Measurements from ENCODE around the gene NKAIN2. TPM values are rescaled to one million over a fixed set of nuclear protein-coding genes. Genes with fewer than 3 reads are reported as not detected.

The NKAIN2 gene
- total RNA-seq, 2 donors from 2014 or later = not detected

DNA sequence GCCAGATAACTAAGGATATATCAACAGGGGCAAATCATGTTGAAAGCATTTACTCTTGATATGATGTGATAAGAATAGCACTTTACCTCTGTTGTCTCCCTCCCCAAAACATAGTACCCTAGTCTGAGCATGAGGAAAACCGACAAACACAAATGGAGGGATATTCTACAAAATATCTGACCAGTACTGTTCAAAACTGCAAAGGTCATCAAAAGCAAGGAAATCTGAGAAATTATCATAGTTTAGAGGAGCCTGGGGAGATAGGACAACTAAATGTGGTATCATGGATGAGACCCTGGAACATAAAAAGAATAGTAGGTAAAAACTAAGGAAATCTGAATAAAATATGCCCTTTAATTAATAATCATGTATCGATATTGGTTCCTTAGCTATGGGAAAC is 675.2 kb downstream of the NKAIN2 start:
- ATAC-seq (replicated peaks) = no peak
- H3K9me3 Mint-ChIP-seq = no peaks in the 10 kb centered on the region
- no peaks in the 10 kb centered on the region for H3K36me3 Mint-ChIP-seq (ENCODE audit: low read depth)
- H3K4me1 Mint-ChIP-seq = no peaks in the 10 kb centered on the region
- H3K27ac Mint-ChIP-seq = no peak overlapping the region
- H3K4me3 Mint-ChIP-seq = no peak overlapping the region
- H3K27me3 Mint-ChIP-seq = no peaks in the 10 kb centered on the region

DNA sequence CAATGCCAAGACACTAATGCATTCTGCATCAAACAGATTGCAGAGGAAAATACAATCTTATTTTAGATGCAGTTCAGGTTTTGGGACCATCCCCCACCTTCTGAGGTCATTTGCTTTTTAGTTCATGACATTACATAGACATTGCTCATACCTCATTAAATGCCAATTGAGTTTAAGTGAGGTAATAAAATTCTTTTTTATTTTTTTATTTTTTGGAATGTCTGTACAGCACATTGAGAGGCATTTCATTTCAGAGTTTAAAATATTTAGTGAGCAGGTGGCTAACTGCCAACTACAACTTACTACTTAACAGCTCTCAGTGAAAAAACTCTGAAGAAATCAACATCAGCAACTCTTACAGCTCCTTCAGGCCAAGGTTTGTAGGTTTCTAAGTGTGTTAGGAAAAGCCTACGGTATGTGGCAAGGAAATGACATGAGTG is 676.3 kb downstream of the NKAIN2 start:
- Mint-ChIP-seq H3K9me3 (no peaks in the 10 kb centered on the region), H3K27ac (no peak overlapping the region), H3K36me3 (ENCODE audit: low read depth) (no peaks in the 10 kb centered on the region), H3K4me1 (no peaks in the 10 kb centered on the region), H3K4me3 (no peak overlapping the region), H3K27me3 (no peaks in the 10 kb centered on the region)
- ATAC-seq (replicated peaks) = no peak

DNA sequence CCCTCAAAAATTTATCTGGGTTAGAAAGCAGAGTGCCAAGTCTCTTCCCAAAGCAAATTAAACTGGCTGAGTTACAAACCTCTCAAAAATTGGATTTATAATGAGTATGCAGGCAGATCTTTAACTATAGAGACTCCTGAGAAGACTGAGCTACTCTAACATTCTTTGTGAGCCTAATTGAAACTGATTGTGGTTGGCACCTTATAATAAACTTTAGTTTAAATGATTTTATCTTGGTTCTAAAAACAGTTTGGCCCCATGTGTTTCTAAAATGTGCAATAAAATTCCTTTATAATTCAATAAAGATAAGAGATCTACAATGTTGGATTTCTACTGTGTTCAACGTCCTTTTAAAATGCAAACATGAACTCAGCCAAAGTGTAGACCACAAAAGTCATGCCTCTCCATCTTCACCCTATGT is 678.4 kb downstream of the NKAIN2 start:
- no peak overlapping the region for H3K27ac Mint-ChIP-seq
- H3K27me3 Mint-ChIP-seq = no peaks in the 10 kb centered on the region
- H3K9me3 Mint-ChIP-seq = no peaks in the 10 kb centered on the region
- no peaks in the 10 kb centered on the region for H3K36me3 Mint-ChIP-seq (ENCODE audit: low read depth)
- no peaks in the 10 kb centered on the region for H3K4me1 Mint-ChIP-seq
- ATAC-seq (replicated peaks) = no peak
- no peak overlapping the region for H3K4me3 Mint-ChIP-seq

DNA sequence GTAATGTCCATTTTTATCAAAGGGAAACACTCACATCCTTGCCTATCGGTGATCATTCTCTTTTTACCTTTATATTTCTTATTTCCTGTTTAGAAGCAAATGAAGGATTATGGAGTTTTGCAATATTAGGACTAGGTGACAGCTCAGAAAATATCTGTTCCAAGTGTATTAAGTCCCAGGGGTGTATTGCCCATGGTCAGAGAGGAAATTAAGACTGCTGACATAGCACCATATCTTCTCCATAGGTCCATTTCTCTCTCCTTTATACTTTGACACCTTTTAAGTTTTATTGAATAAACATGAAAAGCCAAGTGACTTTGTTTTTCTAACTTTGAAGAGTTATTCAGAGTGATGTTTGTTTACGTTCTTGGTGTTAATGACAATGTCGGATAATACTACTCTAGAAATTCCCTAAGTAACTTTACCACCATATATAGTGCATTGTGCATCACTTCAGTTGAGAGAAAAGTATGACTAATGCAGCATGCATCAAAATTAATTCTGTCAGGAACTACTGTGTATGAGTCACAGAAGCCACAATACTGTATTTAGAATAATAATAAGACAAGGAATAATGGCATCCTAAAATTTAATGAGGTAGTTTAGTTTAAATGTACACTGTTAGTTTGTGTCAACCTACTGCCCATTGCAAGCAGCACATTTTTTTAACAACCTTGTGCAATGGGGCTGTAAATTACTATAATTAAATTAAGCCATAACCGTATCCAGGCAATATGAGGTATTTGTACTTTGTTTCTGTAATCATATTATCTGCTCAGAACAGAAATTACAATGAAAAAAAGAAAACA is 684.2 kb downstream of the NKAIN2 start:
- Mint-ChIP-seq H3K4me1 (no peaks in the 10 kb centered on the region), H3K27ac (no peak overlapping the region), H3K4me3 (no peak overlapping the region), H3K27me3 (no peaks in the 10 kb centered on the region), H3K9me3 (no peaks in the 10 kb centered on the region), H3K36me3 (ENCODE audit: low read depth) (no peaks in the 10 kb centered on the region)
- no peak for ATAC-seq (replicated peaks)

DNA sequence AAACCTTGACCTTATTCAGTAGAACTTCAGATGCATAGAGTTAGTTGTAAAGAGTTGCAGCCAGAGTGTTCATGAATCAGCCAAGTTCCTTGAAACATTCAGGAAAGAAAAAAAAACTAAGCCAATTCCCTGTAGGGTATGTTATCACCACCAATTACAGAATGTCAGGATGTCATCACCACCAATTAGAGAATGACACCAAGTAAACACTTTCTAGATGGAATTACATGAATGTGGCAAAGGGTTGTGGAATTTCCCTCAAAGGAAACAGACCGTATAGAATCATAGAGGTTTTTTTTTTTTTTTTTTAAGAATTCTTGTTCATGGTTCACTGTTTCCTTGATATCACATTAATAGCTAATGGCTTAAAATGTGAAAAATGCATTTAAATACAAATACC is 686.5 kb downstream of the NKAIN2 start:
- H3K27ac Mint-ChIP-seq = no peak overlapping the region
- no peaks in the 10 kb centered on the region for H3K36me3 Mint-ChIP-seq (ENCODE audit: low read depth)
- no peak for ATAC-seq (replicated peaks)
- no peaks in the 10 kb centered on the region for H3K27me3 Mint-ChIP-seq
- no peaks in the 10 kb centered on the region for H3K4me1 Mint-ChIP-seq
- H3K9me3 Mint-ChIP-seq = peaks cover 5% of the 10 kb centered on the region
- H3K4me3 Mint-ChIP-seq = no peak overlapping the region

DNA sequence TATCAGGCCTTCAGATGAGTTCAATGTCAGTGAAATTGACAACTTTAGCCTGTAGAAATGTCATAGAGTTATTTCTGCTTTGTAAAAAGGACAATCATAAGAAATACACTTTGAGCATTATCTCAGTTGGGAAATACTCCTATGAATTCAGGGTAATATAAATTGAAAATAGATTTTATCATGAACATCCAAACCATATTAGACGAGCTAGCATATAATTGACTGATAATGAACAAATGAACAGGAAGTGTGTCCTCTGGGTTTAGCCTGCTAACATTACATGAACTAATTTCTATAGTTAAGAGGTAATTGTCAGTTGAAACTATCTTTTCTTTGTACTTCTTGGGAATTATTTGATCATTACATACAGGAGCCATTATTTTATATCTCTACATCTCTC is 689.6 kb downstream of the NKAIN2 start:
- no peak for ATAC-seq (replicated peaks)
- Mint-ChIP-seq H3K9me3 (peaks cover 5% of the 10 kb centered on the region), H3K36me3 (ENCODE audit: low read depth) (no peaks in the 10 kb centered on the region), H3K27me3 (no peaks in the 10 kb centered on the region), H3K27ac (no peak overlapping the region), H3K4me1 (no peaks in the 10 kb centered on the region), H3K4me3 (no peak overlapping the region)

DNA sequence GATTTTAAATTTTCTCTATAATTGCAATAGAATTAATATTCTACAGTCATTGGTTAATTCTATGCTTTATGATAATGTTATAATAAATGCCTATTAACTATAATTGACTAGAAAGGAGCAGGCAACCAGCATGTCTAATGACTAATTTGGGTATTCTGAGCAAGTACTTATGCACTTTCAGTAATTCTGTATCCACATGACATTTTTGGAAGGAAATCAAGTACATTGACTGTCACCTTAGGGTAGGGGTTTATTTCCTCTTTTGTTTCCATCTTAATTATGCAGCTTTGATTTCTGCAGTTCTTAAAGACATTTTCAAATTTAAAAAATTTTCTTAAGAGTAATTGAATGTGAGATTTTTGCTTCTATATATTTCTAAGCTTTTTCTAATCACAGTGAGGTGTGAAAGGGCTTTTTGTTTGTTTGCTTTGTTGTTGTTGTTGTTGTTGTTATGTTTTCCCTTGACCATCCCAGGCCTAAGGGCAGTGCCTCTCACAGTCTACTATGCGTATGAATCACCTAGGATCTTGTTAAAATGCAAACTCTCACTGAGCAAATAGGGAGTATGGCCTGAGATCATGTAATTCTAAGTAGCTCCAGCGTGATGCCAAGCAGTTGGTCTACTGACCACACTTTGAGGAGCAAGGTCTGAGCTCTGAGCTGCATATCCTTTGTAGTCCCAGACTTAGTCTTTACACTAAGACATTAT is 691.4 kb downstream of the NKAIN2 start:
- Mint-ChIP-seq H3K27me3 (no peaks in the 10 kb centered on the region), H3K36me3 (ENCODE audit: low read depth) (no peaks in the 10 kb centered on the region), H3K9me3 (peaks cover 5% of the 10 kb centered on the region), H3K4me1 (no peaks in the 10 kb centered on the region), H3K27ac (no peak overlapping the region), H3K4me3 (no peak overlapping the region)
- ATAC-seq (replicated peaks) = no peak

DNA sequence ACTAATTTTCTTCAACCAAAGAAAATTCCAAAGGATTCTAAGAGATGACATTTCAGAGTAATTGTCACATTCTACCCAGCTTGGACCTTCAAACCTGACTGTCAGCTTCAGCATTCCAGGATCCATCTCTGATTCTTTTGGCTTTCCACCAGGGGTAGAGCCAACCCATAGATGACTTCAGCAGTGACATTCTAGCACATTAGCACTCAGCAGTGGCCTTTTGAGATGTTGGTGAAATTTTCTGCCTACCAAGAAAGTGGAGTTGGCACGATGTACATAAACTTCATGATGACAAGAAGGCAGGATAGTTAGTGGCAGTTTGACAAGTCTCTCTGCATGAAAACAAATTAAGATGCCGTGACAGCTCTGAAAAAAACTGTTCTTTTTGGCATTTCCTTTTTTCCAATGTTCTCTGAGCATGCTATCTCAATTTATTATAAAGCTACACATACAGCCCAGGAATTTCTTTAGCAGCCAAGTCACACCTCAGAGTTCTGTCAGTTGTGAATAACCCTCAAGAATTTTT is 692.1 kb downstream of the NKAIN2 start:
- no peaks in the 10 kb centered on the region for H3K36me3 Mint-ChIP-seq (ENCODE audit: low read depth)
- no peaks in the 10 kb centered on the region for H3K27me3 Mint-ChIP-seq
- no peak for ATAC-seq (replicated peaks)
- H3K9me3 Mint-ChIP-seq = peaks cover 5% of the 10 kb centered on the region
- no peak overlapping the region for H3K27ac Mint-ChIP-seq
- H3K4me3 Mint-ChIP-seq = no peak overlapping the region
- no peaks in the 10 kb centered on the region for H3K4me1 Mint-ChIP-seq

DNA sequence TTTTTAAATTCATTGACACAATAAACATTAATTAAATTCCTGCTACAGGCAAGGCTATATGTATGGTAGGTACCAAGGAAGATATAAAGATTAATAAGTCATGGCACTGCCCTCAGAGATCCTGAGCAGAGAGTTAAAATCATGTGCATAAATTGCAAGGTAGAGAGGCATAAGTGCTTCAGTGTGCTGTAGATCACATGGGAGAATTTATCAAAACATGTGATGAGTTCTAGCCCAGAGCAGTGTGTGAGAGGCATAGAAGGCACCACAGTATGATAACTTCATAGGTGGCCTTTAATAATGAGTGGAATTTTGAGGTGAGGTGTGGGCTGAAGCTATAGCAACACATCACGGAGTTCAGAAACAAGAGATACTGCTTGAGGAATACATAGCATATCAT is 692.7 kb downstream of the NKAIN2 start:
- no peak overlapping the region for H3K4me3 Mint-ChIP-seq
- H3K27me3 Mint-ChIP-seq = no peaks in the 10 kb centered on the region
- H3K36me3 Mint-ChIP-seq (ENCODE audit: low read depth) = no peaks in the 10 kb centered on the region
- H3K27ac Mint-ChIP-seq = no peak overlapping the region
- H3K4me1 Mint-ChIP-seq = no peaks in the 10 kb centered on the region
- H3K9me3 Mint-ChIP-seq = peaks cover 5% of the 10 kb centered on the region
- no peak for ATAC-seq (replicated peaks)

DNA sequence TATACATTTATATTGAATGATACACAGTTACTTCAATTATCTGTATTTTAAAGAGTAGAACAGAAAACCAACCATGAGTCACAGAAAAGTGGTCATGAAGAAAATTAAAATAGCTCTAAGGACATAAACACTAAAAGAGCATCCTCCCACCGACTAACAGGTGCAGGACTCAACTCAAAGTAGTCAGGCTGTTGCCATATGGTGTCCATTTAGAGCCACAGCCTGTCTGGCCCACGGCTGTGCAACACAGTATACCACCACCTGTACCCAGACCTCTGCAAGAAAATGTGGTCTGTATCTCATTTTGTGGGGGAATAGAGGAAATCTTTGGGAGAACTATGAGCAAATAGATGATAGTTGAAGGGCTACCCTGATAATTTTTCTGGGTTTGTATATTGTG is 708.8 kb downstream of the NKAIN2 start:
- Mint-ChIP-seq H3K36me3 (ENCODE audit: low read depth) (no peaks in the 10 kb centered on the region), H3K27ac (no peak overlapping the region), H3K4me3 (no peak overlapping the region), H3K4me1 (no peaks in the 10 kb centered on the region), H3K9me3 (peaks cover 3% of the 10 kb centered on the region), H3K27me3 (no peaks in the 10 kb centered on the region)
- ATAC-seq (replicated peaks) = no peak

DNA sequence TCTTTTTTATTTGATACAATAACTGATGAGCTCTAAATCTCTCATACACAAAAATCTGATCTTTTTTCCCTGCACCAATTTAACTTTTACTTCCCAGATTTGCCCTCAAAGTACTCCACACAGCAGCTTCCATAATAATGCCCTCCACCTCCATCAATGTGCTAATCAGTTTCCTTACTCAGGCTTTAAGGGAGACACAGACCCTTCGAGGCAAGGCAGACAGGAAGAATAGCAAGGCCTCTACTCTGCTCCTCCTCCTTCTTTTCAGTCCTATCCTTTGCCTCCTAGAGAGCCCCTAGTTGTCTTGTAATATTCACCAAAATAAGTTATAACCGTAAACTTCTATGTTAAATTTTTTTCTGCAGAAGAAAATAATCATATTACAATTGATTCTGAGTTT is 713.7 kb downstream of the NKAIN2 start:
- H3K4me1 Mint-ChIP-seq = no peaks in the 10 kb centered on the region
- no peak overlapping the region for H3K4me3 Mint-ChIP-seq
- H3K27me3 Mint-ChIP-seq = no peaks in the 10 kb centered on the region
- no peak for ATAC-seq (replicated peaks)
- no peak overlapping the region for H3K27ac Mint-ChIP-seq
- peaks cover 3% of the 10 kb centered on the region for H3K9me3 Mint-ChIP-seq
- no peaks in the 10 kb centered on the region for H3K36me3 Mint-ChIP-seq (ENCODE audit: low read depth)

DNA sequence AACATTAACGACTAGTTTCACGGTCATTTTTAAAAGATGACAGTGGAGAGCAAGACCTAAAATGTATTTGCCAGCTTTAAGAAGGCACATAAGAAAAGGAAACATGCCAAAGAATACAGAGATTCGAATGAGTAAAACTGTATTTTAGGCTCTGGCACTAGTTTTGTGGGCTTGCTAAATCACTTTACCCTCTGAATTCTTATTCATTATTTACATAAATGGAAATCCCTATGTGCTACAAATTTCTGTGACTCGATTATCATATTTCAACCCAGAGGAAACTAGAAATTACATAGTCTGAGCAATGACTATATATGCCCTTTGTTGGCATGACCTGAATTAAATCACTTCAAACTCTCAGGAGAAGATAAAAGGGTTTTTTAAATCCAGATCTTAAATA is 716.8 kb downstream of the NKAIN2 start:
- ATAC-seq (replicated peaks) = no peak
- Mint-ChIP-seq H3K27me3 (no peaks in the 10 kb centered on the region), H3K4me3 (no peak overlapping the region), H3K27ac (no peak overlapping the region), H3K36me3 (ENCODE audit: low read depth) (no peaks in the 10 kb centered on the region), H3K9me3 (peaks cover 3% of the 10 kb centered on the region), H3K4me1 (no peaks in the 10 kb centered on the region)

DNA sequence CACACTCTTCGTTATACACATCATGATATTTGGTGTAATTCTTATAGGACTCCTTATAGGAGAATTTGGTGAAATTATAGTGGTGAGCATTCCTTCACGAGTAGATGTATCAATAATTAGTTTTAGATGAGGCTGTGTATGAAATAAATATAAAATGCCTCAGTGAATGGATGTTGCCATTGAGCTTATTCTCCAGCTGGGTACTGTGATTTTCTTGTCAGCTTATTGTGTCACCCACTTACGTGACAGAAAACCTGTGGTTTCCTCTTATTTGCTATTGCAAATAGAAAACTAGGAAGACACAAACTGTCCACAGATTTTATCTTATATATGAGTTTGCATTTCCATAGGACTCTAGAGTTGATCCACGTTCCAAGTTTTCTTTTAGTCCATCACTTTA is 718.7 kb downstream of the NKAIN2 start:
- peaks cover 3% of the 10 kb centered on the region for H3K9me3 Mint-ChIP-seq

DNA sequence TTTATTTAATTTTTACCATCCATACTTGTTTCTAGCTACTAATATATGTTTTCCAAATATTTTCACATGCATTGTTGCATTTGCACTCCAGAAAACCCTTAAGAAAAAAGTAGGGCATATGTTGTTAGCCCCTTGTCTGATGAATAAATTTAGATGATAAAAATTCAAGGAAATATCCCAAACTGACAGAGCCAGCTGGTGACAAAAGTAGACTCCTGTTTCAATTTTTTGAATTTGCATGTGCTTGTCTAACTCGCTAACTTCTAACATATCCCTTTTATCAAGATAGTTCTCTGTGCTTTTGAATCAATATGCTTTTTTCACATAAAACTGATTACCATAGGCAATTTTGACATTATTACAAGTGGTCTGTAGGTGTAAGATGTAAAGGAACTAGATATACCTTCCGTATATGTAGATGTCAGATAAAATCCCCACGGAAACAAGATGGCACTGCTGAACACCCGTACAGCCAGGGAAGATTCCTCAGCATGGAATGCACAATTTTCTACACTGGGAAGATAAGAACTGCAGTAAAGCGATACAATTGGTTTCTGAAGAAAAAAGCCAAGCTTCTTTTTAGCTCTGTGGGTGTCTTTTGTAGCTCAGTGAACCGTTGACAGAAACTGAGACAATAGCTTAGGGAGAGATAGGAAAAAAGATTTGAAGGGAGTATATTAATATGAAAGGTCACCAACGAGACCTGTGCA is 721.0 kb downstream of the NKAIN2 start:
- no peak for ATAC-seq (replicated peaks)
- Mint-ChIP-seq H3K36me3 (ENCODE audit: low read depth) (no peaks in the 10 kb centered on the region), H3K9me3 (peaks cover 6% of the 10 kb centered on the region), H3K27ac (no peak overlapping the region), H3K27me3 (no peaks in the 10 kb centered on the region), H3K4me3 (no peak overlapping the region), H3K4me1 (no peaks in the 10 kb centered on the region)

More for the DNA sequence above, 718.7 kb downstream of the NKAIN2 start:
- no peaks in the 10 kb centered on the region for H3K27me3 Mint-ChIP-seq
- no peaks in the 10 kb centered on the region for H3K36me3 Mint-ChIP-seq (ENCODE audit: low read depth)
- H3K4me1 Mint-ChIP-seq = no peaks in the 10 kb centered on the region
- no peak overlapping the region for H3K4me3 Mint-ChIP-seq
- H3K27ac Mint-ChIP-seq = no peak overlapping the region
- ATAC-seq (replicated peaks) = no peak

Measured in activated T-helper 17 cell treated with anti-CD3 and anti-CD28 coated beads, Interleukin-2, amount 50 U/mL, for 72 hours (primary cell).